ENCODE results near the gene RTN4RL2. TPM values are rescaled to one million over a fixed set of nuclear protein-coding genes. Genes with fewer than 3 reads are reported as not detected.

Gene RTN4RL2
- total and polyA plus RNA-seq, 8 donors, result 0.55 to 2.7 (median 1.3) TPM

DNA sequence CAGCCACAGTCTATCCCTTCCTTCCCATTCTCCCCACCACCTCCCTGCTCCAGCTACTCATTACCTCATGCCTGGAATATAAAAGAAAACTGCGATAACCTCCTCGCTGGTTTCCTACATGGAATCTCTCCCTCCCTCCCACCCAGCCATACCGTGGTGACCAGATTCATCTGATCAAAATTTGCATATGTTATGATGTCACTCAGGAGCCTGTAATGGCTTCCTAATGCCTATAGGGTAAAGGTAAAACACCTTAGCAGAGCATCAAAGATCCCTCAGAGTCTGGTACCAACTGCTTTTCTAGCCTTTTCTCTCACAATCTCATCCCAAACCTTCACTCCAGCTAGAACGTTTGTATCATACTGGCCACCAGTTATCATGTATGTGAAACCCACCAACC is 19.6 kb downstream of the RTN4RL2 start:
- DNase-seq (no peak), ATAC-seq (no peak), FAIRE-seq (no peak)
- no peak for TF ChIP-seq CTCF (IDR thresholded peaks at IDR 0.05)
- Histone ChIP-seq H3K9me3 (no peaks in the 10 kb centered on the region), H3K4me1 (peaks cover 14 to 19% (median 17%) of the 10 kb centered on the region in 3 donors), H3K36me3 (peaks cover 0 to 18% (median 8%) of the 10 kb centered on the region in 3 donors), H3K27me3 (no peaks in the 10 kb centered on the region), H3K4me3 (no peak overlapping the region), H3K27ac (no peak overlapping the region)
- intact Hi-C loops (cut with DNase I), result loop anchor here in 2 of 3 donors (5.0 to 10.0 kb wide), 3 partner anchors 42 to 135 kb away; no protein-coding TSS in a partner anchor
- WGBS, 2 donors, result 20 to 21% methylated on average over 4 of the region's 4 CpGs

- Histone ChIP-seq H3K27me3 (no peaks in the 10 kb centered on the region), H3K36me3 (peaks cover 0 to 24% (median 14%) of the 10 kb centered on the region in 3 donors), H3K4me3 (no peak overlapping the region), H3K4me1 (peaks cover 14 to 19% (median 17%) of the 10 kb centered on the region in 3 donors), H3K27ac (no peak overlapping the region), H3K9me3 (no peaks in the 10 kb centered on the region)
- ATAC-seq, result peak; percentile 22 to 40 (median 33)
- 23% methylated on average over 9 of the region's 9 CpGs for WGBS, 2 donors
- peak; percentile 17 to 63 (median 50) for TF ChIP-seq CTCF (IDR thresholded peaks at IDR 0.05)
- no peak for FAIRE-seq
- DNase-seq, result peak; percentile 57 to 88 (median 76)
- intact Hi-C loops (cut with DNase I), result loop anchor here in 2 of 3 donors (5.0 to 10.0 kb wide), 2 partner anchors 42 to 136 kb away; no protein-coding TSS in a partner anchor
Measured at GRCh38 chr11:57480409-57481137, 20.2 kb downstream of the RTN4RL2 start.

- intact Hi-C loops (cut with DNase I), result loop anchor here in 2 of 3 donors (5.0 to 10.0 kb wide), 2 partner anchors 41 to 137 kb away; no protein-coding TSS in a partner anchor
- Histone ChIP-seq H3K4me3 (no peak overlapping the region), H3K27ac (no peak overlapping the region), H3K4me1 (peaks cover 10 to 14% (median 14%) of the 10 kb centered on the region in 3 donors), H3K36me3 (peaks cover 0 to 32% (median 19%) of the 10 kb centered on the region in 3 donors), H3K27me3 (no peaks in the 10 kb centered on the region), H3K9me3 (no peaks in the 10 kb centered on the region)
- WGBS, 2 donors, result 50 to 100% methylated on average over 1 to 2 of the region's 2 CpGs
- no peak for DNase-seq
- no peak for FAIRE-seq
- no peak for TF ChIP-seq CTCF (IDR thresholded peaks at IDR 0.05)
- no peak for ATAC-seq
Measured at GRCh38 chr11:57481315-57481714, 21.0 kb downstream of the RTN4RL2 start.

GRCh38 chr11:57481915-57482781 is 21.8 kb downstream of the RTN4RL2 start:
- no peak for ATAC-seq
- Histone ChIP-seq H3K9me3 (no peaks in the 10 kb centered on the region), H3K27me3 (no peaks in the 10 kb centered on the region), H3K4me3 (peak overlapping the region in 1 of 4 donors; percentile 27), H3K4me1 (peaks cover 6 to 9% (median 6%) of the 10 kb centered on the region in 3 donors), H3K27ac (no peak overlapping the region), H3K36me3 (peaks cover 0 to 37% (median 19%) of the 10 kb centered on the region in 3 donors)
- DNase-seq, result peak in 1 of 6 donors; percentile 72
- no peak for FAIRE-seq
- intact Hi-C loops (cut with DNase I), result loop anchor here in 2 of 3 donors (5.0 to 10.0 kb wide), 2 partner anchors 40 to 137 kb away; no protein-coding TSS in a partner anchor
- 52 to 58% methylated on average over 29 to 44 of the region's 44 CpGs for WGBS, 2 donors
- TF ChIP-seq CTCF (IDR thresholded peaks at IDR 0.05), result no peak

Measured in pancreas (tissue), 10 donors.